NCI-H2107 (cell line): ENCODE data around the gene RAD52.
"Not testable (repeated sequence)": the region's sequence is repeated elsewhere in the genome, so short reads cannot be mapped to it uniquely, and the experiment has no call there.

Source experiments
- DNase-seq: peaks from one replicate; lab custom pipeline; 2025; lab: John Stamatoyannopoulos, UW

Gene RAD52

GRCh38 chr12:967641-968040 is 18.1 kb upstream of the RAD52 start:
- no peak for DNase-seq

- DNase-seq: no peak
Observed at GRCh38 chr12:966724-967123, 17.2 kb upstream of the RAD52 start.

GRCh38 chr12:958588-959123 is 9.2 kb upstream of the RAD52 start:
- no peak for DNase-seq

- no peak for DNase-seq
Observed at GRCh38 chr12:955939-956338, 6.4 kb upstream of the RAD52 start.

GRCh38 chr12:954741-955140 is 5.2 kb upstream of the RAD52 start:
- no peak for DNase-seq

- no peak for DNase-seq
Observed at GRCh38 chr12:953776-954175, 4.3 kb upstream of the RAD52 start.

DNA sequence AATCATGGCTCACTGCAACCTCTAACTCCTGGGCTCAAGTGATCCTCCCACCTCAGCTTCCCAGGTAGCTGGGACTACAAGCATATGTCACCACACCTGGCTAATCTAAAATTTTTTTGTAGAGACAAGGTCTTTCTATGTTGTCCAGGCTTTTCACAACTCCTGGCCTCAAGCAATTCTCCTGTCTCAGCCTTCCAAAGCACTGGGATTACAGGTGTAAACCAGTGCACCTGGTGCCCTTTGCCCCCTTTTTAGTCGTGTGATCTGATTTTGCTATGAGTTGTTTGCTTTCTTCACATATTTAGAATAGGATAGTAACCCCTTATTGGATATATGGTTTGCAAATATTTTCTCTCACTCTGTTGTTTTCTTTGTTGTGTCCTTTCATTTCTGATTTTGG is 1.7 kb upstream of the RAD52 start:
- no peak for DNase-seq

GRCh38 chr12:948238-948637 is 1.3 kb downstream of the RAD52 start:
- DNase-seq: no peak

GRCh38 chr12:946631-947030 is 2.9 kb downstream of the RAD52 start:
- DNase-seq: no peak

DNA sequence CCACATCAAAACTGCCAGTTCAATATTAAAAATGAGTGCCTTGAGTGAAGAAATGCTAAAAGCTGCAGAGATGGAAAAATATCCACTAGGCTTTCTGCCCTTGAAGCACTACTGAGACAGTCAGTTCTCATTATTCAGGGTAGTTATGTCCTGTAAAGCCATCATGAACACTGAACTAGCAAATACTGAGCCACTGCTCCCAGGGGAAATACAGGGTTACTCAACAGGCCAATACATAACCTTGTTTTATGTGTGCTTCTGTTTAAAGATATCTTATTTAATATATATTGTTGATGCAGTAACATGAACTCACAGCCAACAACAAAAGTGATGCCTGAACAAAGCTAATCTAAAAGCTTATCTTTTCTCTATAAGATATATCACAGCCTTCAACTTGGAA is 3.3 kb downstream of the RAD52 start:
- DNase-seq: no peak

GRCh38 chr12:944211-944610 is 5.3 kb downstream of the RAD52 start:
- no peak for DNase-seq

DNA sequence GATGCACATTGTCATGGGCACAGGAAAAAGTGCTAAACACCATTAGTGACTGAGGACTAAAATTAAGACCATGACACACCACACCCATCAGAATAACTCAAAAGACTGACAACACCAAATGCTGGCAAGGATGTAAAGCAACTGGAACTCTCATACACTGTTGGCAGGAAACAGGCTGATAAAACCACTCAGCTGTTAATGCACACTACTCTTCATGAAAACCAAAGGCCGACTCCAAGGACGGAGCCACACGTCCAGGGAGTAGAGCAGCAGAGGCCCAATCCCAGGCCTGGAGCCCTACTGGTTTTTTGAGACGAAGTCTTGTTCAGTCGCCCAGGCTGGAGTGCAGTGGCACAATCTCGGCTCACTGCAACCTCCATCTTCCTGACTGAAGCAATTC is 6.4 kb downstream of the RAD52 start:
- no peak for DNase-seq

GRCh38 chr12:938810-939209 is 10.7 kb downstream of the RAD52 start:
- no peak for DNase-seq

DNA sequence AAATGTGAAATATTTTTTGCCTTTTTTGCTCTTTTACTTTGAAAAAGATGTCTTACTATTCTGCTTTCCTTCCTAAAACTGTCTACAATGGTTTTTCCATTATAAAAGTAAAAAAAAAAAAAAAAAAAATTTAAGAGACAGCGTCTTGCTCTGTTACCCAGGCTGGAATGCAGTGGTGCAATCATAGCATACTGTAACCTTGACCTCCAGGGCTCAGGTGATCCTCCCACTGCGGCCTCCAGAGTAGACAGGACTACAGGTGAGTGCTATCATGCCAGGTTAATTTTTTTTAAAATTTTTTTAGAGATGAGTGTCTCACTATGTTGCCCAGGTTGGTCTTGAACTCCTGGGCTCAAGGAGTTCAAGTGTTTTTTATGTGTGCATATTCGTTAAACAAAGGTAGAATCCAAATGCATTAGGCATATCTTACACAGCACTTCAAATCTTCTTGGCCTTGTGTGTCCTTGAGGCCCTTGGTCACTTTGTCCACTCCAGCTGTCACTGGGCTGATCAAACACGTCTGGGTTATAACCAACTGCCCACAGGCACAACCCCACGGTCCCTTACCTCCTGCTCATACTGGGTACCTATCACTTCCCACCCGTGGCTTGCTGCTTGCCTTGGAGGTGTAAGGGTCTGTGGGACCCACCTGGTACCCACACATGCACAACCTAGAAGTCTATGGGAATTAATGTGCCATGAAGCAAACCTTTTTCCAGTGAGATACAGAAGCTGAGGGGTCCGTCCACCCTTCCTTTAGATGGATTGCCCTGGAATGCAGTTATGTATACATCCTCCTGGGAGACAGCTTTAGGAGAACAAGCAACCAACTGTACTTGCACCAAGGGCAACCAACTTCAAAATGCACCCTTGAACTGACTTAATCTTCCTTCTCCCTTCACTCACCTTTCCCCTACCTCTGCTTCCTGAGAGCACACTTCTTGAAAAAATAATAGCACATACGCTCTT is 12.8 kb downstream of the RAD52 start:
- DNase-seq: no peak

- not testable (repeated sequence) for DNase-seq
Observed at GRCh38 chr12:935891-936290, 13.6 kb downstream of the RAD52 start.

DNA sequence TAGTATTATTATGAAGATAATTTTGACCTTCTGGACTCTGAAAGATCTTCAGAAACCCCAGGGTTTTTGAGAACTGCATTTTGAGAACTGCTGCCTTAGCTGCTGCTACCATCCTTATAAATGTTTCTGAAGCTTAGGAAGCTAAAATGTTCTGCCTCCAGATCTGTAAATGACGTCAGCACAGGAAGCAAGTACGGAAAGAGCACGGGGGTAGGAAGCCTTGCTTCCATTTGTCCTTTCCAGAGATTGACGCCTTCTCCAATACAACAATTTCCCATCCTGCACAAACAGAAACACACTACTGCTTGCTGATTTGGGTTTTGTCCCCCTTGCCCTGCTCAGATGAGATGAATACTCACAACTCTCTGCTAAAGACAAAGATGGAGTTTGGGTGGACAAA is 17.9 kb downstream of the RAD52 start:
- no peak for DNase-seq

DNA sequence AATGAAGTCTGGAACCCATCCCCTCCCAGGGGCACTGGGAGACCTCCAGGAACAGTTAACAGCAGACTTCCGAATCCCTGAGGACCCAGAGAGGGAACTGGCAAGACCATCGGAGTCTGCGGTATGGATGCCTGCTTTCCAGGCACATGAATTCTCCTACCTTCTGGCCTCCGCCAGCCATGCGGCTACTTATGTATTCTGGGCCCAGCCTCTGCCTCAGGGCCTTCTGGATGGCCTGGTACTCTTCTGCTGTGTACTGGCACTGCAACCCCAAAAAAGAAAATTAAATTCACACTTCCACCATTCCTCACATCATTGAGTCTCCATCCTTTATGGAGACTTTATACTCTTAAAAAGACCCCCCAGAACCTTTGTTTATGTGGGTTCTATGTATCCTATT is 18.4 kb downstream of the RAD52 start:
- no peak for DNase-seq

DNA sequence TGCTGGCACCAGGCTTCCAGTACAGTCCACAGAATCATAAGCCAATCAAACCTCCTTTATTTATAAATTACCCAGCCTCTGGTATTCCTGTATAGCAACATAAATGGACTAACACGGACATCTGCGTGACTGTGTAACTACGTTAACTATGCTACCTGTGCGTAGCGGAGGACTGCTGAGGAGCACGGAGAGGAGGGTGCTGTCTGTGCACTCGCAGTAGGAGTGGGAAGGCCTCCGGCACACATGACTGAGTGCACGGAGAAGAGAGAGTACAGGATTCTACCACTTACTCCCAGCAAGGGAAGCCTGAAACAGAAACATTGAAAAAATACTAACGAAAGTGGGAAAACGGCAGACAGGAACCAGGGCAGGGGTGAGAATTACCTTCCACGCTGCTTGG is 22.9 kb downstream of the RAD52 start:
- DNase-seq: no peak

- DNase-seq: no peak
Observed at GRCh38 chr12:922285-922684, 27.2 kb downstream of the RAD52 start.

GRCh38 chr12:920676-921075 is 28.8 kb downstream of the RAD52 start:
- no peak for DNase-seq

- no peak for DNase-seq
Observed at GRCh38 chr12:916712-917445, 32.6 kb downstream of the RAD52 start.

DNA sequence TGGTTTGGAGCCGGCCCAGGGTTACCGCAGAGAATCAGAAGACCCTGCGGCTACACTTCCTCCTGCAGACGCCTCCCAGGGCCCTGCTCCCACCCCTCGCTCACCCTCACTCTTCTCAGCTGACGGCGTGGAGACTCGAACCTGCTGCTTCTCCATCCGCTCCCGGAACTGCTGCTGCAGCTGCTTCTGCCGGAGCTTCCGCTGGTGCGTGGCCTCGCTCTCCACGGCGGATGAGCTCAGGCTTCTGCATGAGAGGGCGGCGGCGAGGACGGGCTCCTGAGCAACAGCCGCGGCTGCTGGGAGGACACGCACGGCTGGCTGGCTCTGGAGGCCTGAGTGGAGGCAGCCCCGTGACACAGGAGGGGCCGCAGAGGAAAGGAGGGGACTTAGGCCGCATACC is 33.3 kb downstream of the RAD52 start:
- DNase-seq: no peak

- DNase-seq: no peak
Observed at GRCh38 chr12:915090-915489, 34.4 kb downstream of the RAD52 start.
